GM10266 (cell line): Measurements from ENCODE around the gene UVRAG.

Experiments used
- DNase-seq: peaks from one replicate; pipeline ENCODE4 v3.0.0; 2012; ENCODE audit errors: extremely low spot score
- TF ChIP-seq, protein P1 (sequence below): IDR thresholded peaks from 2 replicates; pipeline ENCODE4 v1.5.1; 2012; ENCODE audit warnings: mild to moderate bottlenecking, low read depth; ENCODE audit not compliant: control insufficient read depth, insufficient read depth; ENCODE audit errors: missing control alignments

UVRAG gene

GRCh38 chr11:75815345-75816168 lies 547 bp downstream of the UVRAG start:
- TF ChIP-seq, protein P1, sequence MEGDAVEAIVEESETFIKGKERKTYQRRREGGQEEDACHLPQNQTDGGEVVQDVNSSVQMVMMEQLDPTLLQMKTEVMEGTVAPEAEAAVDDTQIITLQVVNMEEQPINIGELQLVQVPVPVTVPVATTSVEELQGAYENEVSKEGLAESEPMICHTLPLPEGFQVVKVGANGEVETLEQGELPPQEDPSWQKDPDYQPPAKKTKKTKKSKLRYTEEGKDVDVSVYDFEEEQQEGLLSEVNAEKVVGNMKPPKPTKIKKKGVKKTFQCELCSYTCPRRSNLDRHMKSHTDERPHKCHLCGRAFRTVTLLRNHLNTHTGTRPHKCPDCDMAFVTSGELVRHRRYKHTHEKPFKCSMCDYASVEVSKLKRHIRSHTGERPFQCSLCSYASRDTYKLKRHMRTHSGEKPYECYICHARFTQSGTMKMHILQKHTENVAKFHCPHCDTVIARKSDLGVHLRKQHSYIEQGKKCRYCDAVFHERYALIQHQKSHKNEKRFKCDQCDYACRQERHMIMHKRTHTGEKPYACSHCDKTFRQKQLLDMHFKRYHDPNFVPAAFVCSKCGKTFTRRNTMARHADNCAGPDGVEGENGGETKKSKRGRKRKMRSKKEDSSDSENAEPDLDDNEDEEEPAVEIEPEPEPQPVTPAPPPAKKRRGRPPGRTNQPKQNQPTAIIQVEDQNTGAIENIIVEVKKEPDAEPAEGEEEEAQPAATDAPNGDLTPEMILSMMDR, result no peak
- peak; percentile 40 for DNase-seq

DNA sequence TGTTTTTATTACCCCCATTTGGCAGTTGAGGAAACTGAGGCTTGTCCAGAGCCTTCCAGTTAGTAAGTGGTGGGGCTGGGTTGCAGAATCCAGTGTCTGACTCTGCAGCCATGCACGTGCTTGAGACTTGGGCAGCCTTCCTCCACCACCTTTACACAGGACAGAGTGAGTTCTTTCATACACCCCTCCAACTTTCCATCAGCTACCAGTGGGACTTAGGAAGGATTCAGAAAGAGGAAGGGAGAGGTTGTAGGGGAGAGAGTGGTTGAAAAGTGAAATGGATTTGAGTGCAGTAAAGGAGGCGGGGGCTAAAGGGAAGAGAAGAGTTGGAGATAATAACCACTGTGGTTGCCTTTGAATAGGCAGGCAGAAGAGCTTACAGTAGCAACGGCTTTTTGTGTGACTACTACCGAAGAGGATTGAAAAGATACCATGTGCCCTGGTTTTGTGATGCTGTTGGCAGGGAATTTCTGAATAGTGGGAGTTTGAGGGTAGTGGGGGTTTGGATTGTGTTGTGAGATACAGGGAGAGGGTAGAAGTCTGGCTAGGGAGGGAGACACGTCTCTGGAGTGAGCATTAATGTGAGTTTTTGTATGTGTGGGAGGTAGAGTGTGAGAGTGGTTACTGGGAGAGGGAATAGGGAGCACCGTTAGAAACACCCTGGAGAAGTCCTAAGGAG lies 1.7 kb downstream of the UVRAG start:
- DNase-seq, result no peak
- TF ChIP-seq, protein P1, result no peak

GRCh38 chr11:75820645-75821044 lies 5.6 kb downstream of the UVRAG start:
- DNase-seq, result no peak
- TF ChIP-seq, protein P1, result no peak

DNA sequence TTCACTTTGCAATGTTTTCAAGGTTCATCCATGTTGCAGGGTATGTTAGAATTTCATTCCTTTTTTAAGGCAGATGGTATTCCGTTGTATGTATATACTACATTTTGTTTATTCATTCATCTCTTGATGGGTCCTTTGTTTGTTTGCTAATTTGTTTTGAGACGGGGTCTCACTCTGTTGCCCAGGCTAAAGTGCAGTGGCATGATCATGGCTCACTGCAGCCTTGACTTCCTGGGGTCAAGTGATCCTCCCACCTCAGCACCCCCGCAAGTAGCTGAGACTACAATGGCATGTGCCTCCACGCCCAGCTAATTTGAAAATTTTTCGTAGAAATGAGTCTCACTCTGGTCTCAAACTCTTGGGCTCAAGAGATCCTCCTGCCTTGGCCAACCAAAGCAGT lies 6.2 kb downstream of the UVRAG start:
- TF ChIP-seq, protein P1, result no peak
- DNase-seq, result no peak

DNA sequence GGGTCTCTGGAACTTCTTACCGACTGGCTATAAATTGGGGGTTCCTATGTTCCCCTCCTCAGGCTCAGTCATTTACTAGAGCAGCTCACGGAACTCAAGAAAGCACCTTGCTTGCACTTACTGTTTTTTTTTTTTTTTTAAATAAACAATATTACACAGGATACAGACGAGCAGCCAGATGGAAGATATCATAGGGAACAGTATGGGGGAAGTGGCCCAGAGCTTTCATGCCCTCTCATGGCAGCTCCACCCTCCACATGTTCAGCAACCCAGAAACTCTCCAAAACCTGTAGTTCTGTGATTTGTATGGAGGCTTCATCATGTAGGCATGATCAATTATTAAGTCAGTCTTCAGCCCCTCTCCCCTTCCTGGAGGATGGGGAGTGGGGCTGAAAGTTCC lies 7.5 kb downstream of the UVRAG start:
- DNase-seq, result no peak
- TF ChIP-seq, protein P1, result no peak

- no peak for DNase-seq
- TF ChIP-seq, protein P1, result no peak
Measured at GRCh38 chr11:75823415-75823814, 8.4 kb downstream of the UVRAG start.

- no peak for DNase-seq
- TF ChIP-seq, protein P1, result no peak
Measured at GRCh38 chr11:75823946-75824345, 8.9 kb downstream of the UVRAG start.
